ENCODE data around the gene PBLD. TPM values are rescaled to one million over a fixed set of nuclear protein-coding genes. Genes with fewer than 3 reads are reported as not detected.
A peak's percentile ranks its signal among the peaks of the same experiment; 100 is the strongest.

The PBLD gene
- total RNA-seq, 4 donors from 2014 or later: 1.9 to 4.8 (median 3.0) TPM

GRCh38 chr10:68353537-68353936, 20.8 kb upstream of the PBLD start:
- no peak overlapping the region for H3K4me3 ChIP-seq
- DNase-seq: no peak
- H3K4me1 ChIP-seq: no peaks in the 10 kb centered on the region
- no peak for ATAC-seq
- in situ Hi-C loops (cut with MboI; ENCODE audit: low sequenced_read_pairs in 4 of 4) (no loop called here), intact Hi-C loops (cut with DNase I; ENCODE audit: low total_unique reads) (no loop called here)
- no peak overlapping the region for H3K27ac ChIP-seq
- peaks cover 6 to 60% of the 10 kb centered on the region in 2 donors for H3K36me3 ChIP-seq
- no peak for TF ChIP-seq POLR2A (IDR thresholded peaks at IDR 0.05)
- no peak for TF ChIP-seq CTCF (IDR thresholded peaks at IDR 0.05 in 4 of 5, conservative IDR thresholded peaks at IDR 0.05 in 1 of 5)
- H3K9me3 ChIP-seq: no peaks in the 10 kb centered on the region
- no peaks in the 10 kb centered on the region for H3K27me3 ChIP-seq

- Histone ChIP-seq H3K27ac (no peak overlapping the region), H3K36me3 (peaks cover 0 to 54% of the 10 kb centered on the region in 2 donors), H3K4me1 (no peaks in the 10 kb centered on the region), H3K9me3 (no peaks in the 10 kb centered on the region), H3K27me3 (no peaks in the 10 kb centered on the region), H3K4me3 (no peak overlapping the region)
- in situ Hi-C loops (cut with MboI; ENCODE audit: low sequenced_read_pairs in 4 of 4): loop anchor here in 2 of 4 donors (25.0 kb wide), 2 partner anchors 286 to 461 kb away; partner anchors contain the start of gene SIRT1 (in 1 of the 2)
- DNase-seq: no peak
- peak in 1 of 2 donors; percentile 62 for ATAC-seq
- intact Hi-C loops (cut with DNase I; ENCODE audit: low total_unique reads): no loop called here
- no peak for TF ChIP-seq POLR2A (IDR thresholded peaks at IDR 0.05)
- peak; percentile 29 to 62 (median 33) for TF ChIP-seq CTCF (IDR thresholded peaks at IDR 0.05 in 4 of 5, conservative IDR thresholded peaks at IDR 0.05 in 1 of 5)
Observed at GRCh38 chr10:68348265-68348741, 15.6 kb upstream of the PBLD start.

- in situ Hi-C loops (cut with MboI; ENCODE audit: low sequenced_read_pairs in 4 of 4) (loop anchor here in 2 of 4 donors (25.0 kb wide), 2 partner anchors 284 to 459 kb away; partner anchors contain the start of gene SIRT1 (in 1 of the 2)), intact Hi-C loops (cut with DNase I; ENCODE audit: low total_unique reads) (loop anchor here (1.0 kb wide), 1 partner anchor 133 kb away; no protein-coding TSS in a partner anchor)
- Histone ChIP-seq H3K36me3 (peaks cover 0 to 54% of the 10 kb centered on the region in 2 donors), H3K4me1 (no peaks in the 10 kb centered on the region), H3K27ac (peak overlapping the region in 1 of 4 donors; percentile 7), H3K9me3 (no peaks in the 10 kb centered on the region), H3K4me3 (no peak overlapping the region), H3K27me3 (no peaks in the 10 kb centered on the region)
- no peak for DNase-seq
- no peak for TF ChIP-seq POLR2A (IDR thresholded peaks at IDR 0.05)
- TF ChIP-seq CTCF (IDR thresholded peaks at IDR 0.05 in 4 of 5, conservative IDR thresholded peaks at IDR 0.05 in 1 of 5): no peak
- no peak for ATAC-seq
Observed at GRCh38 chr10:68346774-68347173, 14.0 kb upstream of the PBLD start.

- Histone ChIP-seq H3K27me3 (no peaks in the 10 kb centered on the region), H3K4me3 (no peak overlapping the region), H3K4me1 (no peaks in the 10 kb centered on the region), H3K27ac (no peak overlapping the region), H3K36me3 (peaks cover 0 to 56% of the 10 kb centered on the region in 2 donors), H3K9me3 (no peaks in the 10 kb centered on the region)
- in situ Hi-C loops (cut with MboI; ENCODE audit: low sequenced_read_pairs in 4 of 4) (loop anchor here in 2 of 4 donors (25.0 kb wide), 2 partner anchors 283 to 458 kb away; partner anchors contain the start of gene SIRT1 (in 1 of the 2)), intact Hi-C loops (cut with DNase I; ENCODE audit: low total_unique reads) (loop anchor here (1.0 kb wide), 1 partner anchor 132 kb away; no protein-coding TSS in a partner anchor)
- TF ChIP-seq CTCF (IDR thresholded peaks at IDR 0.05 in 4 of 5, conservative IDR thresholded peaks at IDR 0.05 in 1 of 5) (no peak), POLR2A (IDR thresholded peaks at IDR 0.05) (no peak)
- ATAC-seq: no peak
- DNase-seq: no peak
Observed at GRCh38 chr10:68345621-68346020, 12.9 kb upstream of the PBLD start.

All from gastrocnemius medialis (tissue), 4 donors.